Dermis microvascular lymphatic vessel endothelial cell (primary cell): ENCODE measurements around the gene GRM8. TPM values are rescaled to one million over a fixed set of nuclear protein-coding genes. Genes with fewer than 3 reads are reported as not detected.

Source experiments
- DNase-seq, 2 donors: peaks; one replicate each; pipeline versions ENCODE4 v3.0.0 to v3.0.0-alpha.2; 2010; ENCODE audit warnings: low read depth in 2 of 2
- total RNA-seq: library from RNA; depleted of rRNA; stranded (reverse); fragments of >200 nt; gene quantifications from 2 replicates; pipeline ENCODE4 v1.2.1, GENCODE V29; 2014

Gene GRM8
- total RNA-seq, 1 donor from 2014 or later, result not detected

- DNase-seq, result no peak
Measured at GRCh38 chr7:126668367-126668752, 584.4 kb downstream of the GRM8 start.

- no peak for DNase-seq
Measured at GRCh38 chr7:126667742-126668366, 584.9 kb downstream of the GRM8 start.

DNA sequence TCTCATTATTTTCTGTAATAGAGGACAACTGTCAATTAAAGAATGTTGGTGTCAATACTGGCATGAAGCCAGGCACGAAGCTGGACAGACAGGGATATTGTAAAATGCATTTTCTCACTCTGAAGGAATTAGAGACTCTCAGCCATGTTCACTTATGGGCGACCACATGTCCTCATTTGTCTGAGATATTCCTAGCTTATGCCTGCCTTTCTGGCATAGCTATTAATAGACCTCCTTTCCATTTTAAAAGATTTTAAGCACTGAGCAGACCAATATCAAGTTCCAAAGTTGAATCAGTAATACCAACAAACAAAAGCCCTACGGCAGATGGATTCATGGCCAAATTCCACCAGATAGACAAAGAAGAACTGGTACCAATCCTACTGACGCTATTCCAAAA is 589.9 kb downstream of the GRM8 start:
- no peak for DNase-seq

DNA sequence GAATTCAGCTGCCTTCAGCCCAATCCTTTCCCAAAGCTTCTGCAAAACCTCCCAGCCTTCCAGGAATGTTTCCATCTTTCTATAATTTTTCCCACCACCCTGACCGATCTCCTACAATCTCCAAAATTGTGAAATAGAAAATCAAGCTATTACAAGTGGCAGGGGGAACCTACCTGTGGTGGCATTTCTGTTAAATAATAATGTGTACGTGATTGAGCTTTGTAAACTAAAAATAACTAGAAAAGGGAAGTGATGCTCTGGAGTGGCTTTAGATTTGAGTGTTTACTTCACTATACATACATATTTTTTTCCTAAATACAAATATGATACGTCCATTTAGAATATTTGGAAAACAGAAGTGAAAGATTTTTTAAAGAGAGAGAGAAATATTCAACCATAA is 593.6 kb downstream of the GRM8 start:
- DNase-seq, result no peak

GRCh38 chr7:126658684-126659083 is 594.1 kb downstream of the GRM8 start:
- no peak for DNase-seq

GRCh38 chr7:126657599-126658358 is 595.0 kb downstream of the GRM8 start:
- no peak for DNase-seq

GRCh38 chr7:126657137-126657536 is 595.6 kb downstream of the GRM8 start:
- no peak for DNase-seq

DNA sequence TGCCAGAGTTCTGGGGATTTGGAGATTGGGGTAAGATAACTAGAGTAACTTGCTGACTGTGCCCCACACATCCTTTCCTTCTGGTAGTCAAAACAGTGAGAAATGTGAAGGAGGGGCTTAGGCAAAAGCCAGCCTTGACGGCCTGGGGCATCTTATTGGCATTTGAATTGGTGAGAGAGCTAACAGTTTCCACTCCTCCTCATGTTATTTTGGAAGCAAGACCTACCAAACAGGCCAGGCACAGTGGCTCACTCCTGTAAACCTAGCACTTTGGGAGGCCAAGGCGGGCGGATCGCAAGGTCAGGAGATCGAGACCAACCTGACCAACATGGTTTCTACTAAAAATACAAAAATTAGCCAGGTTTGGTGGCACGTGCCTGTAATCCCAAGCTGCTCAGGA is 596.6 kb downstream of the GRM8 start:
- no peak for DNase-seq

DNA sequence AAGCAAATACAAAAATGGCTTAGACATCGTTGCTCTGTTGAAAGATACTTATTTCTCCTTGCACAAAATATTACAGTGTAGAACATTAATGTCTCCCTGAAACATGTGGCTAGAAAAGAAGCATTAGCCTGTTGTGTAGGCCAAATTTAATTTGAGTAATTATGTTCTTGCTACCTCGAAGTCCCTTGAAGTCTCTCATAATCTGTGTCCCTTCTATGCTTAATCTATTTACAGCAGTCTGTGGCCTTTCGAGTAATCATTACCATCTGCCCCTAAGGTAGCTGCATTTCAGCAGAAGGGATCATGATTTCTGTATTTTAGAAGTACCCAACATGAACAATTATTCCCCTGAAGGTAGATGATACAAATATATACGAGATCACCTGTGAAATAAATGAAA is 615.2 kb downstream of the GRM8 start:
- no peak for DNase-seq

DNA sequence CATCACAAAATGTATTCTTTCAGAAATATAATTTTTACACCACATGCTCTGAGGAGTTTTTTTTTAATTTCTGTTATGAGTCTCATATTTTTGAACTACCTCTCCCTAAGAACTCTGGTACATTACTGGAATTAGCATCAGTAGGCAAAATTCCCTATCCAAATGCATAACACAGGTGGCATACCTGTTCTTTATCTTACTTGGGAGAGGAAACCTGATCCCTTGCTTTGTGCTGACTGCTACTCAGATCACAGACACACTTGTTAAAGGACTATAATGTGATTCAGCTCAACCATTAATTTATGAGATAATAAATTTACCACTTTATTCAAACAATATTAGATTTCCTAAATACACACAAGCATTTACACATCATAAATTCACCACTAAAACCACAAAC is 617.2 kb downstream of the GRM8 start:
- no peak for DNase-seq

GRCh38 chr7:126608339-126608776 is 644.4 kb downstream of the GRM8 start:
- DNase-seq, result no peak

DNA sequence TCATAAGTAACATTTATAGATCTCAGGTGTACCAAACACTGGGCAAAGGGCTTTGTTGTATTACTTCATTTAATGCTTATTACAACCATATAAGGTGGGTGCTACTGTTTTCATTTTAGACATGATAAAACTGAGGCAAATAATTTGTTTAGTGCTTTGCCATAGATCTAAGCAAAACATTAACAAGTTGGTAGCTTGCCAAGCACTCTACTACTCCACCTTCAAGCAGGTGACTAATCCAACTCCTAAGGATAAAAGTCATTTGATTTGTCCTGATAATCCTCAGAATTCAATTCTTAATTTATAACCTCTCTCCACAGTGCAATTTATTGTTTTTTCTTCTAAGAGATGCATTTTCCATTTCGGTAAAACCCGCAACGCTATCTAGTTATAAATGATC is 646.4 kb downstream of the GRM8 start:
- DNase-seq, result no peak

- DNase-seq, result no peak
Measured at GRCh38 chr7:126605553-126605952, 647.2 kb downstream of the GRM8 start.

- no peak for DNase-seq
Measured at GRCh38 chr7:126605056-126605455, 647.7 kb downstream of the GRM8 start.

- DNase-seq, result no peak
Measured at GRCh38 chr7:126589068-126589684, 663.6 kb downstream of the GRM8 start.

DNA sequence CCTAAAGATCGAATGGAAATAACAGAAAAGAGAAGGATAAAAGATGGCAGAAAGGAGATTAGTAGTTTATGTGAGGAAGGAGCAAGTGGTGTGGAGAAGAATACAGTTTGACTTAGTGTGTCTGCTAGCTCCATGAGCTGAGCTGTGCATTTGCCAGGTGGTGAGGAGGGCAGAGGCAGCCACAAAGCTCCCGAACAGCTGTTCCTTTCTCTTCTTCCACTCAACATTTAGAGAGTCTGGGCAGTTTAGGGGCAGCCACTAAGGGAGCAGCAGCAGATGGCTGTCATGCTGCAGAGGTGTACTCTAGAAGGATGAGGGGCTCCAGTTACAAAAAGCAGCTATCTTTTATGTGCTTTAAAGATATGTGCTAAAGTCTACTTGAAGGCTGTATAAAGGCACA is 674.4 kb downstream of the GRM8 start:
- no peak for DNase-seq

GRCh38 chr7:126574276-126575250 is 678.2 kb downstream of the GRM8 start:
- DNase-seq, result no peak

- DNase-seq, result no peak
Measured at GRCh38 chr7:126570845-126571244, 681.9 kb downstream of the GRM8 start.

GRCh38 chr7:126569402-126569801 is 683.3 kb downstream of the GRM8 start:
- no peak for DNase-seq

GRCh38 chr7:126557271-126557670 is 695.5 kb downstream of the GRM8 start:
- DNase-seq, result no peak

DNA sequence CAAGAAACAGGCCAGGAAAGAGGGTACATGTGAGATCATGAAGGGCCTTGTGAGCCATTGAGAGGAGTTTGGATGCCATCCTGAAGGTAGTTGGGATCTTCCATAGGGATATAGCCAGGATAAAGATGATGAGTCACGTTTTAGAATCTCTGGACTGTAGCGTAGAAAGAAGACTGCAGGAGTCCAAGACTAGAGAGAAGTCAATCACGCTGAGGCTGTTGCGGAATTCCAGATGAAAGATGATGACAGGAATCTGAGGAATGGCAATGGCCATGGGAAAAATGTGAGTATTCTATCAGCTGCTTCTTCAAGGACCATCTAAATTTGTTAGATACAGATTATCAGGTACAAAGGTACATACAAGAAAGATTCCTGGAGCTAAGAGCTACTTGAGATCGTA is 711.3 kb downstream of the GRM8 start:
- DNase-seq, result no peak

- no peak for DNase-seq
Measured at GRCh38 chr7:126535176-126535575, 717.6 kb downstream of the GRM8 start.
